Natural killer cell treated with Interleukin-12 subunit alpha and Interleukin-12 subunit beta and Interleukin-15 and Interleukin-18, amount 100 ng/mL, for 72 hours (primary cell): Measurements from ENCODE around the gene TLK2. TPM values are rescaled to one million over a fixed set of nuclear protein-coding genes. Genes with fewer than 3 reads are reported as not detected.

Experiments
- ATAC-seq, 2 donors: fragments of 150-1000 bp; cut with Tn5 transposase in 1 of 2; sonication (Bioruptor Pico), chemical (Tn5 transposase) in 1 of 2; 2 replicates each; pipeline ENCODE4 v1.10.0; 2021
- DNase-seq: peaks from one replicate; pipeline ENCODE4 v3.0.0; 2022; ENCODE audit warnings: low spot score
- H3K27ac Mint-ChIP-seq, 2 donors: 1 replicate in 1 of 2; 2 replicates in 1 of 2; pipeline ENCODE4 v1.8.0; 2022; ENCODE audit warnings: mixed read lengths in 2 of 2, mild to moderate bottlenecking in 1 of 2, moderate library complexity in 1 of 2
- H3K27me3 Mint-ChIP-seq, 2 donors: 1 replicate in 1 of 2; 2 replicates in 1 of 2; pipeline ENCODE4 v1.8.0; 2022; ENCODE audit warnings: mixed read lengths in 2 of 2
- H3K36me3 Mint-ChIP-seq: one replicate; pipeline ENCODE4 v1.8.0; 2022; ENCODE audit warnings: mixed read lengths
- H3K4me1 Mint-ChIP-seq, 2 donors: 1 replicate in 1 of 2; 2 replicates in 1 of 2; pipeline ENCODE4 v1.8.0; 2022; ENCODE audit warnings: low read depth in 2 of 2, mixed read lengths in 2 of 2, mild to moderate bottlenecking in 1 of 2
- H3K4me3 Mint-ChIP-seq: one replicate; pipeline ENCODE4 v1.8.0; 2022; ENCODE audit warnings: mixed read lengths
- H3K9me3 Mint-ChIP-seq: 2 replicates; pipeline ENCODE4 v1.8.0; 2022; ENCODE audit warnings: mixed read lengths
- total RNA-seq, 2 donors: library from RNA; stranded (reverse); gene quantifications; one replicate each; pipeline ENCODE4 v1.2.3, GENCODE V29; 2022

Gene TLK2
- total RNA-seq, 2 donors from 2014 or later, result 51.4 to 58.7 TPM

- ATAC-seq (peak; percentile 37 to 64), DNase-seq (no peak)
- Mint-ChIP-seq H3K4me3 (peak within 1 kb of the TSS; percentile 79), H3K27ac (no peak within 1 kb of the TSS), H3K27me3 (peaks cover 19 to 25% of the 10 kb centered on the region in 2 donors), H3K36me3 (no peaks in the 10 kb centered on the region), H3K9me3 (no peaks in the 10 kb centered on the region), H3K4me1 (peaks cover 5 to 19% of the 10 kb centered on the region in 2 donors)
Observed at GRCh38 chr17:62627219-62627903, 148.7 kb downstream of the TLK2 start, which contains the start of gene MRC2. MRC2 (plus strand) TSS chr17:62627670; CDS start chr17:62627803, 133 bp downstream.

- peak overlapping the region; percentile 79 for H3K4me3 Mint-ChIP-seq
- no peak overlapping the region for H3K27ac Mint-ChIP-seq
- peaks cover 22 to 28% of the 10 kb centered on the region in 2 donors for H3K27me3 Mint-ChIP-seq
- ATAC-seq (peak; percentile 20 to 31), DNase-seq (no peak)
- H3K36me3 Mint-ChIP-seq, result no peaks in the 10 kb centered on the region
- H3K4me1 Mint-ChIP-seq, result peaks cover 5 to 19% of the 10 kb centered on the region in 2 donors
- H3K9me3 Mint-ChIP-seq, result no peaks in the 10 kb centered on the region
Observed at GRCh38 chr17:62627904-62628633, 149.4 kb downstream of the TLK2 start.

GRCh38 chr17:62628831-62629555, 150.4 kb downstream of the TLK2 start:
- ATAC-seq, result no peak
- Mint-ChIP-seq H3K36me3 (no peaks in the 10 kb centered on the region), H3K4me1 (peaks cover 5 to 19% of the 10 kb centered on the region in 2 donors), H3K4me3 (peak overlapping the region; percentile 79), H3K27ac (no peak overlapping the region), H3K9me3 (no peaks in the 10 kb centered on the region), H3K27me3 (peaks cover 22 to 28% of the 10 kb centered on the region in 2 donors)
- no peak for DNase-seq

DNA sequence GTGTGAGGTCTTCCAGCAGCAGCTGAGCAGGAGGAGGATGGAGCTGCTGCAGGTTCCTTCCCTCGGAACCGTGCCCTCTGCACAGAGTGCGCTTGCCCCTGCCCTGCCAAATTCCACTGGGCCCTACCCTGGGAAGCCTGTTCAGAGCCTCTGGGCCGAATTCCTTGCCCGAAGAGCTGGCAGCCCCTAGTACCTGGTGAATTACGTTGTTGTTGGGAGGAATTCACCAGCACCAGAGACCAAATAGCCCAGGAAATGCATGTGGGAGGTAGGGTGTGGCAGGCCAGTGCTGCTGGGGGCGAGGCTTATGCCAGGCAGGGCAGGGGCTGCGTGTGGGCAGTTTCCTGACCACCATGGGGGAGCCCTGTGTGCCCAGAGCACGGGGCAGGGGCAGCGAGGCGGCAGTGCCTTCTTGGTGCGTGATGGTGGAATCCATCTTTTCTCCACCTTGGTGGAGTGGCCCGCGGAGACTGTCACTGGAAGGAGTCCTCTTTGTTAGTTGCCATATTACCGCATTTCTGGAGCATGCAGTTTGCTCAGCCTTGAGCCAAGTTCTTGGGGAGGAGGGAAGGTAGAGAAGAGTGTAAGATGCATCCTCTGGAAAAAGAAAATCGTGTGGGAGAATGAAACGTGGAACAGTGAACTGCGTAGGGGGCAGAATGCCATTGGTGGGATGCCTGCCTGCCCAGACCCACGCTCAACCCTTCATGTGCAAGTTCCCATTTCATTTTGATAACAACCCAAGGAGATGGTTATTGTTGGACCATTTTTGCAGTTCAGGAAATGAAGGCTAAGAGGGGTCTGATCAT, 151.1 kb downstream of the TLK2 start:
- H3K27me3 Mint-ChIP-seq, result peaks cover 22 to 28% of the 10 kb centered on the region in 2 donors
- no peak overlapping the region for H3K4me3 Mint-ChIP-seq
- H3K4me1 Mint-ChIP-seq, result peaks cover 5 to 19% of the 10 kb centered on the region in 2 donors
- H3K27ac Mint-ChIP-seq, result no peak overlapping the region
- DNase-seq (no peak), ATAC-seq (no peak)
- H3K9me3 Mint-ChIP-seq, result no peaks in the 10 kb centered on the region
- no peaks in the 10 kb centered on the region for H3K36me3 Mint-ChIP-seq

- H3K36me3 Mint-ChIP-seq, result no peaks in the 10 kb centered on the region
- no peak overlapping the region for H3K4me3 Mint-ChIP-seq
- H3K27ac Mint-ChIP-seq, result no peak overlapping the region
- H3K9me3 Mint-ChIP-seq, result no peaks in the 10 kb centered on the region
- H3K4me1 Mint-ChIP-seq, result peaks cover 5 to 18% of the 10 kb centered on the region in 2 donors
- DNase-seq, result no peak
- H3K27me3 Mint-ChIP-seq, result peaks cover 22 to 27% of the 10 kb centered on the region in 2 donors
- no peak for ATAC-seq
Observed at GRCh38 chr17:62630365-62631085, 151.9 kb downstream of the TLK2 start.

DNA sequence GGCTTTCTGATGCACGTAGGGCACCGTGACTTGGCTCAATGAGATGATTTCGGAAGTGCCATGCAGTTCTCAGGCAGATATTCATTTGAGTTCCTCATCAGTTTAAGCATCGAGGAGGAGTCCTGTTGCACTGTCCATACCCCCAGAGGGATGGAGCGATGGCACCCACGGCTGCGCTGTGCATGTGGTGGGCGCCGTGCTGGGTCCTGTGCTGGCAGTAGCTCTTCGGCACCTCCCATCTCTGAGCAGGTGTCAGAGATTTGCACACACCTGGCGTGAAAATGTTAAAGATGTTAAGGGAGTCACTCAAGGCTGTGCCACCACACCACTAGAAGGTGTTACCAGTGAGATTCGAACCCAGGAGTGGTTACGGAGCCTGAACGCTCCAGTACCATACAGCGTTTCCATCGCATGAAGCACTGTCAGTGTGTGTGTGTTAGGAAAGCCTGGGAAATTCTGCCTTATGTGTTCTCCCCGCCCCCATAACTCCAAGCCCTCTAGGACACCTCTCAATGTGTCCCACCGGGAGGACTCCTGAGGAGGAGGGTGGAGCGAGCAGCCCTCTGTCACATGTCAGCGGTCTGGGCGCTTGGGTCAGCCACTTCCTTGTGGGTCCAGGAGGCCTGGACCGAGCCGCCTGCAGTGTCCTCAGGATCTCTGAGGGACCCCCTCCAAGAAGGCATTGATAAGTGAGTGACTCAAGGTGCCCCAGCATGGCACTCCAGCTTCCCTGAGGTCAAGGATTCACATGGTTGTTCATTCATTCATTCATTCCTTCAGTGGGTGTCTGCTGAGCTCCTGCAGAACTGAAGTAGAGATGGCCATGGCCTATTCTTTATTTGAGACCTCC, 152.7 kb downstream of the TLK2 start:
- Mint-ChIP-seq H3K4me3 (no peak overlapping the region), H3K4me1 (peaks cover 5 to 13% of the 10 kb centered on the region in 2 donors), H3K27me3 (peaks cover 22 to 25% of the 10 kb centered on the region in 2 donors), H3K27ac (no peak overlapping the region), H3K36me3 (no peaks in the 10 kb centered on the region), H3K9me3 (no peaks in the 10 kb centered on the region)
- ATAC-seq, result no peak
- no peak for DNase-seq

GRCh38 chr17:62631936-62632924, 153.6 kb downstream of the TLK2 start:
- Mint-ChIP-seq H3K4me3 (no peak overlapping the region), H3K36me3 (no peaks in the 10 kb centered on the region), H3K27ac (no peak overlapping the region), H3K27me3 (peaks cover 21 to 22% of the 10 kb centered on the region in 2 donors), H3K4me1 (peaks cover 5 to 9% of the 10 kb centered on the region in 2 donors), H3K9me3 (no peaks in the 10 kb centered on the region)
- no peak for ATAC-seq
- no peak for DNase-seq

DNA sequence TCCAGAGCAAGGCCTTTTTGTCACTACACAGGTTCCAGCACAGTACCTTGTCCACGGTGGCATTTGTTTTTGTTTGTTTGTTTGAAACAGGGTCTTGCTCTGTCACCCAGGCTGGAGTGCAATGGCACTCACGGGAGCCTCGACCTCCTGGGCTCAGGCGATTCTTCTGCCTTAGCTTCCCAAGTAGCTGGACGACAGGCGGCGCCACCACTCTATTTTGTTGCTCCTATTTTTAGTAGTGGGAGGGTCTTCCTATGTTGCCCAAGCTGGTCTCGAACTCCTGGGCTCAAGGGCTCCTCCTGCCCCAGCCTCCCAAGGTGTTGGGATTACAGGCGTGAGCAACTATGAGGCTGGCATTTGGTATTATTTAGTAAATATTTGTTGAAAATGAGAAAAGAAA, 159.2 kb downstream of the TLK2 start:
- Mint-ChIP-seq H3K9me3 (no peaks in the 10 kb centered on the region), H3K4me3 (no peak overlapping the region), H3K36me3 (no peaks in the 10 kb centered on the region), H3K4me1 (no peaks in the 10 kb centered on the region), H3K27me3 (peaks cover 7 to 9% of the 10 kb centered on the region in 2 donors), H3K27ac (no peak overlapping the region)
- no peak for DNase-seq
- no peak for ATAC-seq

DNA sequence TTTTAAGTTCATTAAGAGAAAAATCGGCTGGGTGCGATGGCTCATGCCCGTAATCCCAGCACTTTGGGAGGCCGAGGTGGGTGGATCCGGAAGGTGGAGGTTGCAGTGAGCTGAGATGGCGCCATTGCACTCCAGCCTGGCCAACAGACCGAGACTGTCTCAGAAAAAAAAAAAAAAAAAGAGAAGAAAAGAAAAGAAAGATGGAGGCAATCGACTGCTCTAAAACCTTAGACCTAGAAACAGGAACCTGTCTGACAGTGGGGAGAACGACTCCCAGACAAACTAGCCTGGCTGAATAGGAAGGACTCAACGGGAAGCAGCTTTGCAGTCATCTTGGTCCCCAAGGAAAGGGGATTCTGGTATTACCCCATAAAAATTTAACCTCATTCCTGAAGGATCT, 162.5 kb downstream of the TLK2 start:
- DNase-seq (no peak), ATAC-seq (no peak)
- Mint-ChIP-seq H3K27me3 (peaks cover 9 to 11% of the 10 kb centered on the region in 2 donors), H3K36me3 (no peaks in the 10 kb centered on the region), H3K4me1 (peaks cover 3 to 4% of the 10 kb centered on the region in 2 donors), H3K4me3 (no peak overlapping the region), H3K27ac (no peak overlapping the region), H3K9me3 (no peaks in the 10 kb centered on the region)

GRCh38 chr17:62641951-62642350, 163.3 kb downstream of the TLK2 start:
- Mint-ChIP-seq H3K27ac (no peak overlapping the region), H3K4me1 (peaks cover 3 to 4% of the 10 kb centered on the region in 2 donors), H3K4me3 (no peak overlapping the region), H3K9me3 (no peaks in the 10 kb centered on the region), H3K36me3 (no peaks in the 10 kb centered on the region), H3K27me3 (peaks cover 17% of the 10 kb centered on the region in 2 donors)
- DNase-seq, result no peak
- ATAC-seq, result no peak

DNA sequence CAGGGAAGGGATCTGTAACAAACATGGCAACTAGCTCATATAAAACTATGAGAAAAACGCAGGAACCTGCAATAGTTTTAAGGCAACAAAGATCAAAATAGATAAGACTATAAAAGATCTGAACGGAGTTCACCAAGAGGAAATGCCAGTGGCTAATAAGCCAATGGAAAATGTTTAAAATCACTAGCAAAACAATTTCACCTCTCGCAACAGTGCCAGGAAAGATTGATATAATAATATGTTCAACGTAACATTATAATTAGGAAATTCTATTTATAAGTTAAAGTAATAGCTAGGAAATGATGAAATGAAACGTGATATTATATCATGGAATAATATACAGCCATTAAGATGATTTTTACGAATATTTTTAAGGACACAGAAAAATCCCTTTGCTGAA, 164.9 kb downstream of the TLK2 start:
- H3K4me3 Mint-ChIP-seq, result no peak overlapping the region

More for the DNA sequence above, 164.9 kb downstream of the TLK2 start:
- ATAC-seq, result no peak
- peaks cover 3 to 4% of the 10 kb centered on the region in 2 donors for H3K4me1 Mint-ChIP-seq
- H3K27me3 Mint-ChIP-seq, result peaks cover 17 to 22% of the 10 kb centered on the region in 2 donors
- H3K36me3 Mint-ChIP-seq, result no peaks in the 10 kb centered on the region
- DNase-seq, result no peak
- no peak overlapping the region for H3K27ac Mint-ChIP-seq
- H3K9me3 Mint-ChIP-seq, result no peaks in the 10 kb centered on the region
